GM19468 (cell line): ENCODE results near the gene PCDHB4.
"Not testable (repeated sequence)": the region's sequence is repeated elsewhere in the genome, so short reads cannot be mapped to it uniquely, and the experiment has no call there.

ENCODE experiments used
- ATAC-seq: cut with Tn5 transposase; IDR thresholded peaks from one replicate; pipeline ENCODE4 v1.9.1; 2021; ENCODE audit warnings: mild to moderate bottlenecking, moderate library complexity, moderate number of reproducible peaks; ENCODE audit not compliant: unreplicated experiment; ENCODE audit errors: extremely low read depth

Gene PCDHB4

GRCh38 chr5:141121563-141121962, at the start of gene PCDHB4:
Gene PCDHB4, plus strand, starts transcription at chr5:141121818. Its CDS starts 181 bp downstream, at chr5:141121999.
- ATAC-seq: no peak

GRCh38 chr5:141077826-141078225, 43.8 kb upstream of the PCDHB4 start:
- no peak for ATAC-seq

DNA sequence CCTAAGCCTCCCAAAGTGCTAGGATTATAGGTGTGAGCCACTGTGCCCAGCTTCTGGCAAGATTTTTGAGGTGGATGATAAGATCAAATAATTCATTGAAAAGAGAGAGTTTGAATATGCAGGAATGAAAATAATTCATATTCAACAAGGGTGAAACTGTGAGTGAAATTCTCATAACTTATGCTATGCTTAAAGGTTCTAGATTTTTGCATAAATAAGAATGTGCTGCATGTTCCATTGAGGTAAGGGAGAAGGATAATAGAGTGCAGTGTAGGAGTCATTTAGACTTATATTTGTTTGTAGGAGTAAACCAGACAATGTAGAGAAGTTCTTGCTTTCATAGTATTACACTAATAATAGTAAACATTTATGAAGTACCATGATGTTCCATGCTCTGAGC, 39.4 kb upstream of the PCDHB4 start:
- no peak for ATAC-seq

GRCh38 chr5:141084487-141084989, 37.1 kb upstream of the PCDHB4 start:
- ATAC-seq: no peak

GRCh38 chr5:141094481-141095262, 26.9 kb upstream of the PCDHB4 start, which contains the start of gene PCDHB2:
Gene PCDHB2, plus strand, starts transcription at chr5:141094615. Its CDS starts 176 bp downstream, at chr5:141094791.
- no peak for ATAC-seq

DNA sequence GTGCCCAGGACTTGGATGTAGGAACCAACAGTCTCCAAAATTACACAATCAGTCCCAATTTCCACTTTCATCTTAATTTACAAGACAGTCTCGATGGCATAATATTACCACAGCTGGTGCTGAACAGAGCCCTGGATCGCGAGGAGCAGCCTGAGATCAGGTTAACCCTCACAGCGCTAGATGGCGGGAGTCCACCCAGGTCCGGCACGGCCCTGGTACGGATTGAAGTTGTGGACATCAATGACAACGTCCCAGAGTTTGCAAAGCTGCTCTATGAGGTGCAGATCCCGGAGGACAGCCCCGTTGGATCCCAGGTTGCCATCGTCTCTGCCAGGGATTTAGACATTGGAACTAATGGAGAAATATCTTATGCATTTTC, 26.4 kb upstream of the PCDHB4 start:
- no peak for ATAC-seq

DNA sequence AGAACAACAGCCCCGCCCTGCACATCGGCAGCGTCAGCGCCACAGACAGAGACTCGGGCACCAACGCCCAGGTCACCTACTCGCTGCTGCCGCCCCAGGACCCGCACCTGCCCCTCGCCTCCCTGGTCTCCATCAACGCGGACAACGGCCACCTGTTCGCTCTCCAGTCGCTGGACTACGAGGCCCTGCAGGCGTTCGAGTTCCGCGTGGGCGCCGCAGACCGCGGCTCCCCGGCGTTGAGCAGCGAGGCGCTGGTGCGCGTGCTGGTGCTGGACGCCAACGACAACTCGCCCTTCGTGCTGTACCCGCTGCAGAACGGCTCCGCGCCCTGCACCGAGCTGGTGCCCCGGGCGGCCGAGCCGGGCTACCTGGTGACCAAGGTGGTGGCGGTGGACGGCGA, 25.4 kb upstream of the PCDHB4 start:
- ATAC-seq: not testable (repeated sequence)

DNA sequence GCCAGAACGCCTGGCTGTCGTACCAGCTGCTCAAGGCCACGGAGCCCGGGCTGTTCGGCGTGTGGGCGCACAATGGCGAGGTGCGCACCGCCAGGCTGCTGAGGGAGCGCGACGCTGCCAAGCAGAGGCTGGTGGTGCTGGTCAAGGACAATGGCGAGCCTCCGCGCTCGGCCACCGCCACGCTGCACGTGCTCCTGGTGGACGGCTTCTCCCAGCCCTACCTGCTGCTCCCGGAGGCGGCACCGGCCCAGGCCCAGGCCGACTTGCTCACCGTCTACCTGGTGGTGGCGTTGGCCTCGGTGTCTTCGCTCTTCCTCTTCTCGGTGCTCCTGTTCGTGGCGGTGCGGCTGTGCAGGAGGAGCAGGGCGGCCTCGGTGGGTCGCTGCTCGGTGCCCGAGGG, 25.0 kb upstream of the PCDHB4 start:
- not testable (repeated sequence) for ATAC-seq

- no peak for ATAC-seq
These were observed 21.3 kb upstream of the PCDHB4 start, which contains the start of gene PCDHB3 for GRCh38 chr5:141100243-141100805. Gene PCDHB3, plus strand, starts transcription at chr5:141100473. Its CDS starts 177 bp downstream, at chr5:141100650.

DNA sequence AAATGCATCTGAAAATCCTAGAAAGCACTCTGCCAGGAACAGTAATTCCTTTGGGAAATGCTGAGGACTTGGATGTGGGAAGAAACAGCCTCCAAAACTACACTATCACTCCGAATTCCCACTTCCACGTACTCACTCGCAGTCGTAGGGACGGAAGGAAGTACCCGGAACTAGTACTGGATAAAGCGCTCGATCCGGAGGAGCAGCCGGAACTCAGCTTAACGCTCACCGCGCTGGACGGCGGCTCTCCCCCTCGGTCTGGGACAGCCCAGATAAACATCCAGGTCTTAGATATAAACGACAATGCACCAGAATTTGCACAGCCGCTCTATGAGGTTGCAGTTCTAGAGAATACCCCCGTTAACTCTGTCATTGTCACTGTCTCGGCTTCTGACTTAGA, 20.6 kb upstream of the PCDHB4 start:
- ATAC-seq: no peak

DNA sequence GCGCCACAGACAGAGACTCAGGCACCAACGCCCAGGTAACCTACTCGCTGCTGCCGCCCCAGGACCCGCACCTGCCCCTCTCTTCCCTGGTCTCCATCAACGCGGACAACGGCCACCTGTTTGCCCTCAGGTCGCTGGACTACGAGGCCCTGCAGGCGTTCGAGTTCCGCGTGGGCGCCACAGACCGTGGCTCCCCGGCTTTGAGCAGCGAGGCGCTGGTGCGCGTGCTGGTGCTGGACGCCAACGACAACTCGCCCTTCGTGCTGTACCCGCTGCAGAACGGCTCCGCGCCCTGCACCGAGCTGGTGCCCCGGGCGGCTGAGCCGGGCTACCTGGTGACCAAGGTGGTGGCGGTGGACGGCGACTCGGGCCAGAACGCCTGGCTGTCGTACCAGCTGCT, 19.5 kb upstream of the PCDHB4 start:
- ATAC-seq: not testable (repeated sequence)

DNA sequence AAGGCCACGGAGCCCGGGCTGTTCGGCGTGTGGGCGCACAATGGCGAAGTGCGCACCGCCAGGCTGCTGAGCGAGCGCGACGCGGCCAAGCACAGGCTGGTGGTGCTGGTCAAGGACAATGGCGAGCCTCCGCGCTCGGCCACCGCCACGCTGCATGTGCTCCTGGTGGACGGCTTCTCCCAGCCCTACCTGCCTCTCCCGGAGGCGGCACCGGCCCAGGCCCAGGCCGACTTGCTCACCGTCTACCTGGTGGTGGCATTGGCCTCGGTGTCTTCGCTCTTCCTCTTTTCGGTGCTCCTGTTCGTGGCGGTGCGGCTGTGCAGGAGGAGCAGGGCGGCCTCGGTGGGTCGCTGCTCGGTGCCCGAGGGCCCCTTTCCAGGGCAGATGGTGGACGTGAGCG, 19.1 kb upstream of the PCDHB4 start:
- not testable (repeated sequence) for ATAC-seq

- ATAC-seq: no peak
These were observed 16.3 kb upstream of the PCDHB4 start for GRCh38 chr5:141105350-141105749.

GRCh38 chr5:141119250-141119649, 2.4 kb upstream of the PCDHB4 start:
- ATAC-seq: no peak

GRCh38 chr5:141121985-141122384, 367 bp downstream of the PCDHB4 start:
- ATAC-seq: no peak

- ATAC-seq: not testable (repeated sequence)
These were observed 1.9 kb downstream of the PCDHB4 start for GRCh38 chr5:141123396-141124135.

- no peak for ATAC-seq
These were observed 5.7 kb downstream of the PCDHB4 start for GRCh38 chr5:141127305-141127704.

GRCh38 chr5:141135030-141135717, 13.6 kb downstream of the PCDHB4 start, which contains the start of gene PCDHB5:
Gene PCDHB5, plus strand, starts transcription at chr5:141135206. Its CDS starts 229 bp downstream, at chr5:141135435.
- no peak for ATAC-seq

GRCh38 chr5:141135718-141136266, 14.2 kb downstream of the PCDHB4 start:
- no peak for ATAC-seq

- ATAC-seq: not testable (repeated sequence)
These were observed 15.7 kb downstream of the PCDHB4 start for GRCh38 chr5:141137346-141137745.
